GM23248 (cell line): ENCODE results near the gene FXR2. TPM values are rescaled to one million over a fixed set of nuclear protein-coding genes. Genes with fewer than 3 reads are reported as not detected.

Experiments used
- DNase-seq: peaks from one replicate; pipeline ENCODE4 v3.0.0-alpha.2; 2015
- H2AFZ ChIP-seq: fragments of 200-600 bp; sonication (generic); 2 replicates; pipeline ENCODE4 v1.6.1; 2016; ENCODE audit warnings: antibody characterized with exemption
- H3F3A ChIP-seq: fragments of 200-600 bp; sonication (generic); 2 replicates; pipeline ENCODE4 v1.6.1; 2016; ENCODE audit warnings: mild to moderate bottlenecking, antibody characterized with exemption, mixed run types; ENCODE audit not compliant: insufficient read depth
- H3K27ac ChIP-seq: fragments of 200-600 bp; sonication (generic); 2 replicates; pipeline ENCODE4 v1.5.1; 2016; ENCODE audit warnings: mild to moderate bottlenecking
- H3K27me3 ChIP-seq: fragments of 200-600 bp; sonication (generic); replicated peaks from 2 replicates; pipeline ENCODE4 v1.6.1; 2016; ENCODE audit warnings: mild to moderate bottlenecking; ENCODE audit not compliant: insufficient read depth
- H3K36me3 ChIP-seq: fragments of 200-600 bp; sonication (generic); 2 replicates; pipeline ENCODE4 v1.6.1; 2016; ENCODE audit warnings: low read depth, mild to moderate bottlenecking
- H3K4me1 ChIP-seq: fragments of 200-600 bp; sonication (generic); 2 replicates; pipeline ENCODE4 v1.6.1; 2016; ENCODE audit warnings: mild to moderate bottlenecking; ENCODE audit not compliant: insufficient read depth
- H3K4me2 ChIP-seq: fragments of 200-600 bp; sonication (generic); one replicate; pipeline ENCODE4 v1.6.1; 2016; ENCODE audit warnings: mild to moderate bottlenecking; ENCODE audit not compliant: unreplicated experiment
- H3K4me3 ChIP-seq: fragments of 200-600 bp; sonication (generic); 2 replicates; pipeline ENCODE4 v1.5.1; 2016; ENCODE audit warnings: mild to moderate bottlenecking
- H3K79me2 ChIP-seq: fragments of 200-600 bp; sonication (generic); 2 replicates; pipeline ENCODE4 v1.6.1; 2016; ENCODE audit warnings: mild to moderate bottlenecking; ENCODE audit not compliant: insufficient read depth
- H3K9ac ChIP-seq: fragments of 200-600 bp; sonication (generic); 2 replicates; pipeline ENCODE4 v1.6.1; 2016; ENCODE audit warnings: mild to moderate bottlenecking
- H3K9me2 ChIP-seq: fragments of 200-600 bp; sonication (generic); 2 replicates; pipeline ENCODE4 v1.6.1; 2016; ENCODE audit warnings: mixed run types, mild to moderate bottlenecking, moderate library complexity; ENCODE audit not compliant: insufficient read depth
- H3K9me3 ChIP-seq: fragments of 200-600 bp; sonication (generic); one replicate; pipeline ENCODE4 v1.6.1; 2017; ENCODE audit warnings: low read depth
- H4K20me1 ChIP-seq: fragments of 200-600 bp; sonication (generic); 2 replicates; pipeline ENCODE4 v1.6.0; 2016; ENCODE audit not compliant: insufficient read depth
- EZH2 ChIP-seq: fragments of 200-600 bp; sonication (generic); IDR thresholded peaks from 2 replicates; pipeline ENCODE4 v1.6.1; 2018; ENCODE audit warnings: antibody characterized with exemption, mild to moderate bottlenecking; ENCODE audit not compliant: insufficient read depth, poor library complexity, severe bottlenecking
- EZH2phosphoT487 ChIP-seq: fragments of 200-600 bp; sonication (generic); IDR thresholded peaks from 2 replicates; pipeline ENCODE4 v1.6.1; 2018; ENCODE audit warnings: antibody characterized with exemption, moderate library complexity, mild to moderate bottlenecking, low read depth; ENCODE audit not compliant: insufficient read depth
- WGBS, 2 experiments: methylation state at CpG; one replicate each; pipeline ENCODE4 v1.1.6; 2015 to 2017; ENCODE audit warnings: low lambda C conversion rate in 2 of 2, low coverage in 1 of 2; ENCODE audit errors: missing lambda C conversion rate in 2 of 2; 5-methylcytosine and 5-hydroxymethylcytosine counted together
- in situ Hi-C: fragments of 300-500 bp; cut with MboI; formaldehyde crosslinking; loops from 2 replicates; pipeline ENCODE4 v1.15.0; 2020
- polyA plus RNA-seq: library from polyadenylated mRNA; unstranded; fragments of >200 nt; fragmentation: Nextera tagmentation; extraction: Ambion mirVana; gene quantifications from 2 replicates; pipeline ENCODE4 v1.2.1, GENCODE V29; 2016
- total RNA-seq: library from RNA; depleted of rRNA; stranded (reverse); fragments of >200 nt; shearing (Covaris generic); gene quantifications from 2 replicates; pipeline ENCODE4 v1.2.3, GENCODE V29; 2014

Gene FXR2
- total and polyA plus RNA-seq, 2 experiments from 2014 or later = 10.9 to 57.1 TPM

GRCh38 chr17:7552621-7553051 lies 62.1 kb downstream of the FXR2 start:
- no peak overlapping the region for H3K9ac ChIP-seq
- no peak overlapping the region for H3K27ac ChIP-seq
- 91 to 92% methylated on average over 6 of the region's 6 CpGs for WGBS, 2 experiments
- H3K4me2 ChIP-seq = no peak overlapping the region
- H3K4me1 ChIP-seq = no peaks in the 10 kb centered on the region
- no peaks in the 10 kb centered on the region for H3K36me3 ChIP-seq
- H3K79me2 ChIP-seq = no peaks in the 10 kb centered on the region
- H3F3A ChIP-seq = 0 out of 2 replicates have a peak, but pooled peaks cover 5% of the 10 kb centered on the region
- no peak overlapping the region for H3K4me3 ChIP-seq
- H3K27me3 ChIP-seq = no peaks in the 10 kb centered on the region
- H3K9me2 ChIP-seq = no peaks in the 10 kb centered on the region
- TF ChIP-seq EZH2phosphoT487 (no peak), EZH2 (no peak)
- H2AFZ ChIP-seq = no peak overlapping the region
- DNase-seq = no peak
- in situ Hi-C loops = no loop called here
- no peaks in the 10 kb centered on the region for H3K9me3 ChIP-seq
- no peaks in the 10 kb centered on the region for H4K20me1 ChIP-seq

DNA sequence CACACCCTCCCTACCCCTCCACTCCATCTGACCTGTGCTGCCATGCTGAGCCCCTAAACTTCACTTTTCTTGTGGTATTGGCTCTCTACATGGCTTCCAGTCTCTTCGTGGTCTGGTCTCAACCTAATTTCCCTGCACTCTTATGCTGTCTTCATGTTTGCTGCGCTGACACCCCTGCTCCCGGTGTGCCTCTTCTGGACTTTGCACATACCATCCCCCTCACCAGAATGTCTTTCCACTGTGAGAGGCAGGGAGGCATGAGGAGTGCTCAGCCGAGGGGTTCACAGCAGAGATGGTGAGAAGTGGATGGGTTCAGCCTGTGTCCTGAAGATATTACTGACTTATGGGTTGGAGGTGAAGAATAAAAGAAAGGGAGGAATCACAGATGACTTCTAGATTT lies 63.3 kb downstream of the FXR2 start:
- no peak overlapping the region for H3K4me3 ChIP-seq
- no peak overlapping the region for H3K4me2 ChIP-seq
- H3K9me3 ChIP-seq = no peaks in the 10 kb centered on the region
- H3K9ac ChIP-seq = no peak overlapping the region
- H3K79me2 ChIP-seq = no peaks in the 10 kb centered on the region
- H3K4me1 ChIP-seq = no peaks in the 10 kb centered on the region
- in situ Hi-C loops = no loop called here
- no peaks in the 10 kb centered on the region for H4K20me1 ChIP-seq
- WGBS, 2 experiments = 89 to 91% methylated on average over 4 of the region's 4 CpGs
- DNase-seq = no peak
- no peak overlapping the region for H3K27ac ChIP-seq
- no peak for TF ChIP-seq EZH2phosphoT487
- TF ChIP-seq EZH2 = no peak
- no peaks in the 10 kb centered on the region for H3K27me3 ChIP-seq
- H3K36me3 ChIP-seq = no peaks in the 10 kb centered on the region
- H2AFZ ChIP-seq = no peak overlapping the region
- 0 out of 2 replicates have a peak, but pooled peaks cover 5% of the 10 kb centered on the region for H3F3A ChIP-seq
- no peaks in the 10 kb centered on the region for H3K9me2 ChIP-seq

DNA sequence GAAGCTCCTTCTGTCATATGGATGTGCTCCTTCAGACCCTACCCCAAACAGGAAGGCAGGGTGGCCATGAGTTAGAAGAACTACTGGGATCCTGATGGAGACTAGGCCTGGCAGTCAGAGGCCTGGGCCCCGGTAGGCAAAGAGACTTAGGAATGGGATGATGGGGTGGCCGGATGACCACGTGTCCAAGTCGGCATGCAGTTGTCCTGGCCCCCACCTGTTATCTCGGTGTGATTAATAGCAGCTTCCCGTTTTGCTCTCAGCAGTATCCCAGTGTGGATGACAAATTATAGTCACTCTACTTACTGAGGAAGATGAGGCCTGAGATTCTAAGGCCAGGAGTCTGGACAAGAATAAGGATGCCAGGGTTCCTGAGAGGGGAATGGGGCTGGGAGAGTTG lies 64.4 kb downstream of the FXR2 start:
- Histone ChIP-seq H3F3A (0 out of 2 replicates have a peak, but pooled peaks cover 5% of the 10 kb centered on the region), H3K27ac (no peak overlapping the region), H2AFZ (no peak overlapping the region), H3K9me2 (no peaks in the 10 kb centered on the region), H3K36me3 (no peaks in the 10 kb centered on the region), H3K9me3 (no peaks in the 10 kb centered on the region), H4K20me1 (no peaks in the 10 kb centered on the region), H3K27me3 (no peaks in the 10 kb centered on the region), H3K4me2 (no peak overlapping the region), H3K9ac (no peak overlapping the region), H3K4me3 (no peak overlapping the region), H3K79me2 (no peaks in the 10 kb centered on the region), H3K4me1 (no peaks in the 10 kb centered on the region)
- no peak for TF ChIP-seq EZH2
- no peak for TF ChIP-seq EZH2phosphoT487
- DNase-seq = no peak
- in situ Hi-C loops = no loop called here
- WGBS, 2 experiments = 66 to 80% methylated on average over 6 of the region's 6 CpGs

DNA sequence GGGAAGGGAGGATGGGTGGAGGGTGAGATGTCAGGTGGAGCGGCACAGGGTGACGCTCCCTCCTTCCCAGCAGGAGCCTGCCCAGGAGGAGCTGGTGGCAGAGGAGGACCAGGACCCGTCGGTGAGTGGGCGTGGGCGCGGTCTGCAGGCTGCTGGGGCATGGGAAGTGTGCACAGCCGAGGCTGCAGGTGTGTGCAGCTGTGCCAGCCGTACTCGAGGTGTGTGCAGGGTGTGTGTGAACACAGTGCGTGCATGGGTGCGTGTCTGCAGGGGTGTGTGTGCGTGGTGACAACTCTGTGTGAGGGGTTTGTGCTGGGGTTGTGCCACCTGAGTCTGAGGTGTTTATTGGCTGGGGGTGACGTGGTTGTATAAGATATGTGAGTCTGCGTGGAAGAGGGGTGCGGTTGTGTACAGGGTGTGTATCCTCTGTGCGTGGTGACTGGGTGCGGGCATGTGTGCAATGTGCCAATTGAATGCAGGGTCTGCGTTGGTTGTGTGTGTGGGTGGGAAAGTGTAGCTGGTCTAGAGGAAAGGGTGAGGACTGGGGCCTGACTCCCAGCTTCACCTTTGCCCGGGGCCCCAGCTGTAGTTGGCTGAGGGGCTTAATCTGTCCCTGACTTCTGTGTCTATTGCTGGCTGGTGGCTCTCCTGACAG lies 65.2 kb downstream of the FXR2 start:
- no peaks in the 10 kb centered on the region for H3K79me2 ChIP-seq
- 25 to 26% methylated on average over 20 of the region's 20 CpGs for WGBS, 2 experiments
- no peak overlapping the region for H3K27ac ChIP-seq
- TF ChIP-seq EZH2 (no peak), EZH2phosphoT487 (no peak)
- no peaks in the 10 kb centered on the region for H3K9me3 ChIP-seq
- H3K4me1 ChIP-seq = no peaks in the 10 kb centered on the region
- peak; percentile 52 for DNase-seq
- in situ Hi-C loops = no loop called here
- H3K9me2 ChIP-seq = no peaks in the 10 kb centered on the region
- H3K36me3 ChIP-seq = no peaks in the 10 kb centered on the region
- H3K4me2 ChIP-seq = peak overlapping the region; percentile 76
- 0 out of 2 replicates have a peak, but pooled peaks cover 5% of the 10 kb centered on the region for H3F3A ChIP-seq
- peak overlapping the region; percentile 79 for H3K4me3 ChIP-seq
- H3K27me3 ChIP-seq = no peaks in the 10 kb centered on the region
- peak overlapping the region; percentile 81 for H3K9ac ChIP-seq
- H4K20me1 ChIP-seq = no peaks in the 10 kb centered on the region
- H2AFZ ChIP-seq = peak overlapping the region; percentile 87
